HCT116 (cell line): ENCODE results near the gene UMPS. TPM values are rescaled to one million over a fixed set of nuclear protein-coding genes. Genes with fewer than 3 reads are reported as not detected.

Experiments
- ATAC-seq: fragments of 200-7000 bp; cut with Tn5 transposase; 2 replicates; pipeline ENCODE4 v1.9.1; 2020; ENCODE audit warnings: mild to moderate bottlenecking, moderate library complexity
- BruUV-seq: library from RNA; stranded (reverse); fragments of 400-500 nt; replicated peaks from 2 replicates; lab custom pipeline; 2021; lab: Mats Ljungman, UMichigan
- CTCF ChIA-PET: fragments of 300-600 bp; sonication (Branson Sonifier 250); formaldehyde crosslinking; loops from one replicate; lab custom pipeline; 2021; ENCODE audit warnings: antibody characterized with exemption; lab: Charles Lee
- POLR2A ChIA-PET: fragments of 300-600, 350-600 bp; sonication (Branson Sonifier 250); formaldehyde crosslinking; loops from one replicate; lab custom pipeline; 2021; ENCODE audit warnings: antibody characterized with exemption; lab: Charles Lee
- RAD21 ChIA-PET, 2 experiments: fragments of 300-600 bp; sonication (Branson Sonifier 250); formaldehyde crosslinking; loops; one replicate each; lab custom pipeline; 2023; ENCODE audit warnings: low total read pairs in 2 of 2; ENCODE audit not compliant: uncharacterized antibody in 2 of 2, unreplicated experiment in 2 of 2, low non-redundant PET in 1 of 2; lab: Charles Lee
- DNase-seq: peaks from one replicate; pipeline ENCODE4 v3.0.0-alpha.2; 2010; ENCODE audit warnings: low read depth, low spot score
- H2AFZ ChIP-seq: fragments of 200-600 bp; shearing (Covaris generic), sonication (generic); 2 replicates; pipeline ENCODE4 v1.6.1; 2017; ENCODE audit warnings: low read depth, mixed run types, mixed read lengths, antibody characterized with exemption, low read length; ENCODE audit not compliant: poor library complexity, severe bottlenecking
- H3K27ac ChIP-seq: 2 replicates; pipeline ENCODE4 v1.5.1; 2012; ENCODE audit warnings: low read depth, low read length
- H3K27me3 ChIP-seq: fragments of 200-600 bp; sonication (generic); 2 replicates; pipeline ENCODE4 v1.6.1; 2016; ENCODE audit warnings: mixed run types, low read length, mixed read lengths; ENCODE audit not compliant: insufficient read depth
- H3K36me3 ChIP-seq, 2 experiments: fragments of 200-500 bp in 1 of 2; fragments of 200-600 bp in 1 of 2; sonication (Bioruptor generic) in 1 of 2; sonication (generic) in 1 of 2; 2 replicates each; pipeline versions ENCODE4 v1.5.1 to v1.6.1; 2014 to 2016; ENCODE audit warnings: low read length in 2 of 2, inconsistent platforms in 1 of 2, mixed read lengths in 1 of 2, mixed run types in 1 of 2; ENCODE audit not compliant: insufficient read depth in 2 of 2, control insufficient read depth in 1 of 2
- H3K4me1 ChIP-seq, 2 experiments: fragments of 200-600 bp in 1 of 2; sonication (generic) in 1 of 2; 2 replicates each; pipeline versions ENCODE4 v1.5.1 to v1.6.1; 2012 to 2017; ENCODE audit warnings: low read length in 2 of 2, inconsistent platforms in 1 of 2, mild to moderate bottlenecking in 1 of 2, mixed read lengths in 1 of 2, mixed run types in 1 of 2, moderate library complexity in 1 of 2; ENCODE audit not compliant: insufficient read depth in 2 of 2, control insufficient read depth in 1 of 2
- H3K4me2 ChIP-seq: fragments of 200-600 bp; sonication (generic); 2 replicates; pipeline ENCODE4 v1.6.1; 2017; ENCODE audit warnings: mixed run types, low read length, mixed read lengths
- H3K4me3 ChIP-seq, 2 experiments: fragments of 200-600 bp in 1 of 2; sonication (generic) in 1 of 2; replicated peaks in 1 of 2; 2 replicates each; pipeline ENCODE4 v1.5.1; 2011 to 2016; ENCODE audit warnings: low read length in 2 of 2, control low read depth in 1 of 2, low read depth in 1 of 2, mild to moderate bottlenecking in 1 of 2, mixed read lengths in 1 of 2, mixed run types in 1 of 2
- H3K79me2 ChIP-seq: fragments of 200-600 bp; sonication (generic); 2 replicates; pipeline ENCODE4 v1.6.1; 2017; ENCODE audit warnings: mild to moderate bottlenecking, mixed run types, low read length, moderate library complexity, mixed read lengths; ENCODE audit not compliant: insufficient read depth
- H3K9ac ChIP-seq: fragments of 200-600 bp; sonication (generic); 2 replicates; pipeline ENCODE4 v1.6.1; 2016; ENCODE audit warnings: low read length, mixed read lengths
- H3K9me2 ChIP-seq: fragments of 200-600 bp; sonication (generic), shearing (Covaris generic); 2 replicates; pipeline ENCODE4 v1.6.1; 2017; ENCODE audit warnings: mixed run types, mild to moderate bottlenecking, moderate library complexity; ENCODE audit not compliant: insufficient read depth
- H3K9me3 ChIP-seq, 2 experiments: fragments of 200-500 bp in 1 of 2; fragments of 200-600 bp in 1 of 2; sonication (Bioruptor generic) in 1 of 2; sonication (generic) in 1 of 2; 2 replicates each; pipeline ENCODE4 v1.6.1; 2014 to 2017; ENCODE audit warnings: low read length in 2 of 2, mixed read lengths in 2 of 2, inconsistent platforms in 1 of 2, low read depth in 1 of 2, mild to moderate bottlenecking in 1 of 2, mixed run types in 1 of 2, moderate library complexity in 1 of 2; ENCODE audit not compliant: control insufficient read depth in 1 of 2, insufficient read depth in 1 of 2
- H4K20me1 ChIP-seq: fragments of 200-600 bp; sonication (generic), shearing (Covaris generic); 2 replicates; pipeline ENCODE4 v1.6.1; 2017; ENCODE audit warnings: mixed run types, mild to moderate bottlenecking, moderate library complexity; ENCODE audit not compliant: insufficient read depth
- CBX3 ChIP-seq: IDR thresholded peaks from 2 replicates; pipeline ENCODE4 v1.6.1; 2012; ENCODE audit warnings: low read depth
- ELF1 ChIP-seq: IDR thresholded peaks from 2 replicates; pipeline ENCODE4 v1.6.1; 2012; ENCODE audit warnings: low read depth, borderline replicate concordance
- EZH2 ChIP-seq: fragments of 200-600 bp; sonication (generic); IDR thresholded peaks from 2 replicates; pipeline ENCODE4 v1.6.1; 2017; ENCODE audit warnings: antibody characterized with exemption, mixed run types
- FOSL1 ChIP-seq: IDR thresholded peaks from 2 replicates; pipeline ENCODE4 v1.6.1; 2012; ENCODE audit warnings: low read depth
- JUND ChIP-seq: IDR thresholded peaks from 2 replicates; pipeline ENCODE4 v1.6.1; 2012
- RAD21 ChIP-seq: IDR thresholded peaks from 2 replicates; pipeline ENCODE4 v1.6.1; 2012; ENCODE audit warnings: low read depth, mild to moderate bottlenecking
- SIN3A ChIP-seq: IDR thresholded peaks from 2 replicates; pipeline ENCODE4 v1.6.1; 2012; ENCODE audit warnings: low read depth
- SP1 ChIP-seq: IDR thresholded peaks from 2 replicates; pipeline ENCODE4 v1.6.1; 2012; ENCODE audit warnings: low read depth
- YY1 ChIP-seq: IDR thresholded peaks from 2 replicates; pipeline ENCODE4 v1.6.1; 2011; ENCODE audit warnings: low read length, low read depth, moderate library complexity, mild to moderate bottlenecking; ENCODE audit not compliant: insufficient replicate concordance; ENCODE audit errors: extremely low read depth
- ZFX ChIP-seq: fragments of 450-650 bp; IDR thresholded peaks from 2 replicates; pipeline ENCODE4 v1.6.1; 2017
- intact Hi-C: fragments of 100-400 bp; cut with micrococcal nuclease; formaldehyde crosslinking; loops from 2 replicates; pipeline ENCODE4 v1.10.0; 2022
- total RNA-seq: library from RNA; stranded (reverse); gene quantifications from one replicate; pipeline ENCODE4 v1.2.1, GENCODE V29; 2021; ENCODE audit not compliant: unreplicated experiment
- TF ChIP-seq, protein P1 (sequence below): IDR thresholded peaks from 2 replicates; pipeline ENCODE4 v1.6.1; 2012
- TF ChIP-seq, protein P2 (sequence below): IDR thresholded peaks from 2 replicates; pipeline ENCODE4 v1.6.1; 2012; ENCODE audit warnings: low read depth
- TF ChIP-seq, protein P3 (sequence below): IDR thresholded peaks from 2 replicates; pipeline ENCODE4 v1.6.1; 2012

Gene UMPS
- total RNA-seq, 1 experiment from 2014 or later: 41.3 TPM

DNA sequence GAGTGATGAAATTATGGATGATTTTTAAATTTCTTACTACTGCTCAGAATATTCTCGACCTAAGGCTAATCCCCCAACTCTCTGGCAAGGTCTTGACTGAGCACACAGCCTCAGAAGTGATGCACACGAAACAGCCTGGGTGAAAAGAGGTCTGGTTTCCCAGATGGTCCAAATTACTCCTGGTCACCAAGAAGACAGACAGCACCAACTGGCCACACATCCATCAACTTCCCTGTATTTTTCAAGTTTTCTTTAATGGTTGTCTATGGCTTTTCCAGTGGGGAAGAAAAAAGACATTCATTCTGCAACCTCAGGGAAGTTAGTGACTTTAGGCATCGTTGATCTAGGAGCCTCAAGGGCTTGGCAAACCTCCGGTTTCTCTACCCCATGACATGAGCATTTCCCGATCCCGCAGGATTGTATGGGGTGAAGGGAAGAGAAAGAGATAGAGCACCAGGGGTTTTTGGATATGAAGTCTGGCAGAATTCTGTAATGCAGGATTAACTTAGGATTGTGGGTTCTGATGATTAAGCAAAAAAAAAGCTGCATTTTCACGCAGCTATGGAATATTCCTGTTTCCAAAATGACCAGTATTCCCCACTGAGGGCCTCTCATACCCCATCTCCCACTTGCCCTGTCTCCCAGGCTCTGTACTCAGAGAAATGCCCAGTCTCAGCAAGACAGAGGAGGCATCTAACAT lies 62.2 kb downstream of the UMPS start (continued):
- no peak for TF ChIP-seq YY1
- TF ChIP-seq, protein P1, sequence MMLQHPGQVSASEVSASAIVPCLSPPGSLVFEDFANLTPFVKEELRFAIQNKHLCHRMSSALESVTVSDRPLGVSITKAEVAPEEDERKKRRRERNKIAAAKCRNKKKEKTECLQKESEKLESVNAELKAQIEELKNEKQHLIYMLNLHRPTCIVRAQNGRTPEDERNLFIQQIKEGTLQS: no peak
- TF ChIP-seq ELF1: no peak
- TF ChIP-seq FOSL1: no peak

DNA sequence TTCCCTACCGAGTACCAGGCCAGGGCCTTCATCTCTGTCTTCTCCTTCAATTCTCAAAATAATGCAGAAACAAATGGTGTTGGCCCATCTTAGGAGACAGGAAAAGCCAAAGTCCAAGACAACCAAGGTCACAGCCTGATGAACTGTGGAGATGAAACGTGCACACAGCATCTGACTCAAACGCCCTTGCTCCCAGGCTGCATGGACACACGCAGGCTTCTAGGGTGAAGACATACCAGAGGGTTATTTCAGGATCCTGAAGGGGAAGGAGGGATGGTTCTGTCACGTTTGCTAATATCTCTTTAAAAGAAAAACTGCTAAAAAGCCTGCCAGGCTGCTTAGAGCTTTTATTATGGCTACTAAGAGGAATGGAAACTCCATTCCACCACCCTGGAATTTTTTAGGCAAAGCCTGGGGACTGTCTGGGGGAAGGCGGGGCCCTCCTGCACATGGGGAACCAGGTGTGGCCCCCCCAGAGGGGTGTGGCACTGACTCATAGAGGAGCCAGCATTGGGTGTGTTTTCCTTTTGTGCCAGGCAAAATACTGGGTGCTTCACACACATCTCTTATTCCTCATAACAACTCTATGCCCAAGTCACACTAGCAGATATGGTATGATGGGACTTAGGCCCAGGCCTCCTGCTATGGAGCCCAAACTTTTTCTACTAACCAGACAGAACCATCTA lies 62.9 kb downstream of the UMPS start:
- no peaks in the 10 kb centered on the region for H4K20me1 ChIP-seq
- no peaks in the 10 kb centered on the region for H3K27me3 ChIP-seq
- H3K36me3 ChIP-seq: no peaks in the 10 kb centered on the region
- BruUV-seq: no TSS peak
- H3K9ac ChIP-seq: no peak overlapping the region
- CTCF ChIA-PET: interaction anchor here (0.6 kb wide), 1 partner anchor 257 kb away, joined by 3 read pairs; no protein-coding TSS in a partner anchor
- DNase-seq (no peak), ATAC-seq (peak; percentile 79)
- no peak overlapping the region for H3K27ac ChIP-seq
- RAD21 ChIA-PET: no interaction called here
- no peak overlapping the region for H2AFZ ChIP-seq
- H3K4me1 ChIP-seq: peaks cover 0 to 17% of the 10 kb centered on the region in 2 experiments; a peak in 2 of 4 replicates
- no peaks in the 10 kb centered on the region for H3K9me3 ChIP-seq
- TF ChIP-seq, protein P2, sequence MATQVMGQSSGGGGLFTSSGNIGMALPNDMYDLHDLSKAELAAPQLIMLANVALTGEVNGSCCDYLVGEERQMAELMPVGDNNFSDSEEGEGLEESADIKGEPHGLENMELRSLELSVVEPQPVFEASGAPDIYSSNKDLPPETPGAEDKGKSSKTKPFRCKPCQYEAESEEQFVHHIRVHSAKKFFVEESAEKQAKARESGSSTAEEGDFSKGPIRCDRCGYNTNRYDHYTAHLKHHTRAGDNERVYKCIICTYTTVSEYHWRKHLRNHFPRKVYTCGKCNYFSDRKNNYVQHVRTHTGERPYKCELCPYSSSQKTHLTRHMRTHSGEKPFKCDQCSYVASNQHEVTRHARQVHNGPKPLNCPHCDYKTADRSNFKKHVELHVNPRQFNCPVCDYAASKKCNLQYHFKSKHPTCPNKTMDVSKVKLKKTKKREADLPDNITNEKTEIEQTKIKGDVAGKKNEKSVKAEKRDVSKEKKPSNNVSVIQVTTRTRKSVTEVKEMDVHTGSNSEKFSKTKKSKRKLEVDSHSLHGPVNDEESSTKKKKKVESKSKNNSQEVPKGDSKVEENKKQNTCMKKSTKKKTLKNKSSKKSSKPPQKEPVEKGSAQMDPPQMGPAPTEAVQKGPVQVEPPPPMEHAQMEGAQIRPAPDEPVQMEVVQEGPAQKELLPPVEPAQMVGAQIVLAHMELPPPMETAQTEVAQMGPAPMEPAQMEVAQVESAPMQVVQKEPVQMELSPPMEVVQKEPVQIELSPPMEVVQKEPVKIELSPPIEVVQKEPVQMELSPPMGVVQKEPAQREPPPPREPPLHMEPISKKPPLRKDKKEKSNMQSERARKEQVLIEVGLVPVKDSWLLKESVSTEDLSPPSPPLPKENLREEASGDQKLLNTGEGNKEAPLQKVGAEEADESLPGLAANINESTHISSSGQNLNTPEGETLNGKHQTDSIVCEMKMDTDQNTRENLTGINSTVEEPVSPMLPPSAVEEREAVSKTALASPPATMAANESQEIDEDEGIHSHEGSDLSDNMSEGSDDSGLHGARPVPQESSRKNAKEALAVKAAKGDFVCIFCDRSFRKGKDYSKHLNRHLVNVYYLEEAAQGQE: no peak
- TF ChIP-seq JUND: 0 out of 2 replicates have a peak, but pooled peaks have one; percentile 13
- TF ChIP-seq ZFX: no peak
- TF ChIP-seq EZH2: no peak
- TF ChIP-seq SIN3A: 0 out of 2 replicates have a peak, but pooled peaks have one; percentile 49
- TF ChIP-seq, protein P3, sequence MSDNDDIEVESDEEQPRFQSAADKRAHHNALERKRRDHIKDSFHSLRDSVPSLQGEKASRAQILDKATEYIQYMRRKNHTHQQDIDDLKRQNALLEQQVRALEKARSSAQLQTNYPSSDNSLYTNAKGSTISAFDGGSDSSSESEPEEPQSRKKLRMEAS: peak; percentile 59
- peak; percentile 37 for TF ChIP-seq SP1
- peak; percentile 14; the same call in 1 of the 2 replicates for TF ChIP-seq RAD21
- TF ChIP-seq CBX3: no peak
- POLR2A ChIA-PET: no interaction called here
- H3K4me2 ChIP-seq: peak overlapping the region; percentile 45
- no peaks in the 10 kb centered on the region for H3K79me2 ChIP-seq
- intact Hi-C loops: no loop called here
- no peaks in the 10 kb centered on the region for H3K9me2 ChIP-seq
- no peak overlapping the region for H3K4me3 ChIP-seq
